Measurements from ENCODE around the gene SCFD2.

GRCh38 chr4:52856801-52857200 is 509.1 kb downstream of the SCFD2 start:
- TF ChIP-seq CTCF (IDR thresholded peaks at IDR 0.05; ENCODE audit: insufficient read depth, low read depth, low read length) (no peak), EZH2 (IDR thresholded peaks at IDR 0.05; ENCODE audit: insufficient read depth, low read length) (no peak)

All from astrocyte (in vitro differentiated cells and primary cell).